Mucosa of stomach (tissue), 1 donor: ENCODE data around the gene BAIAP2L2.
"Not testable (repeated sequence)": the region's sequence is repeated elsewhere in the genome, so short reads cannot be mapped to it uniquely, and the experiment has no call there.

ENCODE experiments used
- H3K27me3 ChIP-seq: one replicate; pipeline ENCODE4 v1.7.0; 2013; ENCODE audit warnings: mild to moderate bottlenecking, low read length; ENCODE audit not compliant: control insufficient read depth, insufficient read depth
- H3K36me3 ChIP-seq: one replicate; pipeline ENCODE4 v1.7.0; 2013; ENCODE audit warnings: low read length; ENCODE audit not compliant: control insufficient read depth, insufficient read depth
- H3K4me1 ChIP-seq: one replicate; pipeline ENCODE4 v1.7.0; 2013; ENCODE audit warnings: mild to moderate bottlenecking, low read length; ENCODE audit not compliant: control insufficient read depth, insufficient read depth
- H3K4me3 ChIP-seq: one replicate; pipeline ENCODE4 v1.7.0; 2013; ENCODE audit warnings: low read length
- H3K9ac ChIP-seq: one replicate; pipeline ENCODE4 v1.7.0; 2013; ENCODE audit warnings: mild to moderate bottlenecking, low read length, moderate library complexity
- H3K9me3 ChIP-seq: one replicate; pipeline ENCODE4 v1.7.0; 2013; ENCODE audit warnings: mild to moderate bottlenecking, low read length, moderate library complexity; ENCODE audit not compliant: control insufficient read depth
- donor health status: Pancreatic carcinoma.

Gene BAIAP2L2

DNA sequence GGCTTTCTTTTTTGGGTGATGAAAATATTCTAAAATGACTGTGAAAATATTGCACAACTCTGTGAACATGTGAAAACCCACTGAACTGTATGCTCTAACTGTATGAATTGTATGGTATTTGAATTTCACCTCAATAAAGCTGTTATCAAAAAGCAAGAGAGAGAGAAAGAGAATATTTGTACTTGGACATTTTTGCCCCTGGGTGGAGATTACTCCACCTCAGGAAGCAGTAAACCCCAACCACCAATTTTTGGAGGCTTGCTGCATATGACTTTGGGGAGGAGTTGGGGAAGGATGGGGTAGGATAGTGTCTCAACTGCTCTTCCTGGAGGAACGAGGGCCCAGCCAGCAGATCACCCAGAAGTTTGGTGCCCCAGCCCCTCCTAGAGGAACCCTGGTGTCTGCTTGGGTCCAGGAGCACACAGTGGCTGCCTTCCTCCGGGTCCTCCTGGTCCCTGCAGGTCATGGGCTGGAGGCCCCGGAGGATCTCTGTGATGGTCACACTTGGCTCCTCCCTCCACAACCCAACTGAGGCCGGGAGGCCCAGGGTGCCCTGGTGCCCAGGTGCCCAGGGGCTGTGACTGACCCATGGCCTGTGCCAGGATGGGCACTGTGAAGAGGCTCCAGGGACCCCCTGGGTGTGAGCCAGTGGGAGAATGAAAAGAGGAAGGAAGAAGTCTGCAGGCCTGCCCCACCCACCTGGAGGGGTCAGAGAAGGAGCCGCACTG lies 68.6 kb downstream of the BAIAP2L2 start:
- no peak overlapping the region for H3K9ac ChIP-seq
- H3K4me3 ChIP-seq = no peak overlapping the region
- H3K27me3 ChIP-seq = no peaks in the 10 kb centered on the region
- H3K4me1 ChIP-seq = no peaks in the 10 kb centered on the region
- H3K9me3 ChIP-seq = no peaks in the 10 kb centered on the region
- no peaks in the 10 kb centered on the region for H3K36me3 ChIP-seq

DNA sequence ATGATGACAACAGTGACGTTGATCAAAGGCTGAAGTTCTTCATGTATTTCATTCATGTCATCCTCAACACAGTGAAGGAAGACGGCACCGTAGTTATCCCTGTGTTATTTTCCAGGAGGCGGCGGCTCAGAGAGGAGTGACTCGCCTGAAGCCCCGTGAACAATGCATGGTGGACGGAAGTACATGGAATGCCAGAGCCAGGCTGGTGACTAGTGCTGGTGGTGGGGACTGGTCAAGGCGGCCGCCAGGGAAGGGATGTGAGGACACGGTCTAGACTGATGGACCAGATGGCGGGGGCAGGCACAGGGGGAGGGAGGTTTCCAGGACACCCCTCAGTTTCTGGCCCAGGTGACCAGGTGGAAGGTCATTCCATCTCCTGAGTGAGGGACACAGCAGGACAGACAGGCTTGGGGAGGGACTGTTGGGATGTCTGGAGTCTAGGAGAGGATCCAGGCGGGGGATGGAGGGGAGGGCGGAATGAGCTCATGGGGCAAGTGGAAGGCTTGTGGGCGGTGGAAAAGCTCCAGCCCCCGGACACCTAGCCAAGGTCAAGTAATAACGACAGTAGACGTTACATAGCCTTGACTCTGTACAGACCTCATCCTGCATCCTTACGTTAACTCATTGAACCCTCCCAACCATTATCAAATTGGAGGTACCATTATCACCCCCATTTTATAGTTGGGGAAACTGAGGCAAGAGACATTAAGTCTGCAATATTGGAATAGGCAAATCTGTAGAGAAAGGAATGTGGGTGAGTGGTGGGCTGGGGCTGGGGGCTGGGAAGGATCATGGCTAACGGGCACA lies 69.3 kb downstream of the BAIAP2L2 start:
- Histone ChIP-seq H3K27me3 (no peaks in the 10 kb centered on the region), H3K4me1 (no peaks in the 10 kb centered on the region), H3K9ac (no peak overlapping the region), H3K4me3 (no peak overlapping the region), H3K9me3 (no peaks in the 10 kb centered on the region), H3K36me3 (no peaks in the 10 kb centered on the region)

DNA sequence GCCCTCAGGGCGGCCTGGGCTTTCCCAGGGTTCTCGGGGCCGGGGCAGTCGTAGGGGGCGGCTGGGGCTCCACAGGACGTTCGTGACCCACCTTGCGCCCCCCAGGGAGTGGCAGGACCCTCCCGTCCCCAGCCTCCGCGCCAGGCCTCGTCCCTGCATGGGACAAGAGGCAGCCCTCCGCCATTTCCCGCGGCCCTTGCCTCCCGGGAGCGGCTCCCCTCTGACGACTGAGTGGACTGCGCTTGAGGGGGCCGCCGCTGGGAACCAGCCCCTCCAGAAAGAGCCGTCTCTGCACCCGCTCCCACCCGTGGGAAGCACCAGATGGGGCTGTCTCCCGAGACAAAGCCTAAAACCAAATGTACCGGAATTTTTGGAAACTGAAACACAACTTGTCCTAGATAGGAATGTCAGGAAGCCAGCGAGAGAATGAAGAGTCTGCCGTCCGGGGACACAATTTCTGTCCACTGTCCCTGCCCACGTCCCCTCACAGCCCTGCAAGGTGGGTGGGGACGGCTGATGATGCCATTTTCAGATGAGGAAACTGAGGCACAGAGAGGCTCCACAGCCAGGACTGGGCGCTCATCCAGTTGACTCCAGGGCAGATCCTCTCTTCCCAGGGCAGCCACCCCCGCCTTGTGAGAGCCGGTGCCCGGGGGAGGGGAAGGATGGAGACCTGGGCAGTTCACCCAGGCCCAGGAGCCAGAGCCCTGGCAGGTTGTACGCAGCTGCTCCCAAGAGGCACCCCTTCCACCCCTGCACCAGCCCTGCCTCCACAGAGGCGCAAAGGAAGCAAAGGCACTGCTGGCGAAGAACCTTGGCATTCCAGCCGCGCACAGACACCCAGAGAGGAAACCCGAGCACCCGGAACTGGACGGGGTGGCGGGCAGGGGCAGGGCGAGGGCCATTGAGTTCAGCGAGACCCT lies 71.3 kb downstream of the BAIAP2L2 start:
- Histone ChIP-seq H3K4me3 (no peak overlapping the region), H3K9ac (no peak overlapping the region)

DNA sequence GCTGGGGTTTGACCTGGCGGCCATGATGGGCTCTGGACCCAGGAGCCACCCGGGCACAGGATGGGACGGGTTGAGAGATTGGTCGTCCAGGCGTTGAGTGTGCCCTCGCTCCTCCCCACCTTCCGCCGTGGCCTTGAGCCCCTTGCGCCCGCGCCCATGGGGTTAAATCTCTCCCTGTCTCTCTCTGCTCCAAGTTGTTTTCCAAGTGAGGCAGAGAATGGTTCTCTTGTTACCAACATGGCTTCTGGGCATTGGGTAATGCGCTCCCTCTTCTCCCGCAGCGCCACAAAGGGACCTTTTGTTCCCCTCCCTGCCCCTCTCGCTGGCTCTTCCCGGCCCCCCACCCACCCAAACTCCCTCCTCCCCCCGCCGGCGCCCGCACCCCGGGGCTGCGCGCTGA lies 72.1 kb downstream of the BAIAP2L2 start:
- Histone ChIP-seq H3K9me3 (no peaks in the 10 kb centered on the region), H3K27me3 (no peaks in the 10 kb centered on the region), H3K4me1 (peaks cover 18% of the 10 kb centered on the region), H3K36me3 (no peaks in the 10 kb centered on the region), H3K4me3 (no peak overlapping the region), H3K9ac (no peak overlapping the region)

More for the DNA sequence above, 71.3 kb downstream of the BAIAP2L2 start:
- Histone ChIP-seq H3K9me3 (no peaks in the 10 kb centered on the region), H3K4me1 (peaks cover 11% of the 10 kb centered on the region), H3K27me3 (no peaks in the 10 kb centered on the region), H3K36me3 (no peaks in the 10 kb centered on the region)

DNA sequence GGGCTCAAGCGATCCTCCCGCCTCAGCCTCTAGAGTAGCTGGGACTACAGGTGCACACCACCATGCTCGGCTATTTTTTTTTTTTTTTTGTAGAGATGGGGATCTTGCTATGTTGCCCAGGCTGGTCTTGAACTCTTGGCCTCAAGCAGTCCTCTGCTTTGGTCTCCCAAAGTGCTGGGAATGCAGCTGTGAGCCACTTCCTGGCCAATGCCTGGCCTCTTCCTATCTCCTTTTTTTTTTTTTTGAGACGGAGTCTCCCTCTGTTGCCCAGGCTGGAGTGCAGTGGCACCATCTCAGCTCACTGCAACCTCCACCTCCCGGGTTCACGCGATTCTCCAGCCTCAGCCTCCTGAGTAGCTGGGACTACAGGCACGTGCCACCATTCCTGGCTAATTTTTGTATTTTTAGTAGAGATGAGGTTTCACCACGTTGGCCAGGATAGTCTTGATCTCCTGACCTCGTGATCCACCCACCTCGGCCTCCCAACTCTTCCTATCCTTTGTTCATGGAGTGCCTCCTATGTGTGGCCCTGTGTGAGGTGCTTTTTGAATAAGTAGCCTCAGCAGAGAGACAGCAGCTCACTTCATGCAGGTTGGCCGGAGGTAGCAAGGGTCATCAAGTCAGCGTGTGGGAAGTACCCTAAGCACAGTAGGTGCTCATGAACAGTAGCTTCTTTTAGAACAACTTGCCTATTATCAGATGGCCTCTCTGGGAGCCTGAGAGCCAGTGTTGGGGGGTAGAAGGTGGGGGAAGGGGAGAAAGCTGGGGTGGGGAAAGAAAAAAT lies 72.9 kb downstream of the BAIAP2L2 start:
- H3K27me3 ChIP-seq, H3K36me3 ChIP-seq, H3K9ac ChIP-seq, H3K9me3 ChIP-seq, H3K4me3 ChIP-seq: not testable (repeated sequence)
- peaks cover 22% of the 10 kb centered on the region for H3K4me1 ChIP-seq

DNA sequence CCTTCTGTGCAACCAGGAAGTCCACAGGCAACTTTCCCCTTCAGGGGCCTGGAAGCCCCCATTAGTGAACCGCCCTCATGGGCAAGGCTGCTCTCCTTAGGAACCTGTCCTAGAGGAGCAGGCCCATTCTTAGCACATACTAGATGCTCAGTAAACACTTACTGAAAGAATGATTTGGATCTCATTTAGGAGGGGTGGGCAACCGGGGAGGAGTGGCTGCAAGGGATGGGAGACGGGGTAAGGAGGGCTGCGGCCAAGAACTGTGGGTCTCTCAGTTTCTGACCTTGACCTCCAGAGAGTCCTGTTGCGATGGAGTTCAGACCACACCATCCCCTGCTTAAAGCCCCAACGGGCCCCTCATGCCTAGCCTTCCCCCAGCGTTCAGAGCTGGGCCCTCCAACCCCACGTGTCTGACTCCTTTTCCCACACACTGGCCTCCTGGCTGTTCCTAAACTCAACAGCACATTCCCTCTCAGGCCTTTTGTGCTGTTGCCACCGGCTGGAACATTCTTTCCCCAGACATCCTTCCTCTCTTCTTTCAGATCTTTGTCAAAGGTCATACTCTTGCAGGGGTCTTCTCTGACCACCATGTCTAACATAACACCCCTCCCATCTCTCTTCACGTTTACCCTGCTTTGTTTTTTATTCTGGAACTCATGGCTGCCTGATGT lies 74.0 kb downstream of the BAIAP2L2 start:
- peaks cover 22% of the 10 kb centered on the region for H3K4me1 ChIP-seq
- no peaks in the 10 kb centered on the region for H3K27me3 ChIP-seq
- H3K9ac ChIP-seq = no peak overlapping the region
- H3K9me3 ChIP-seq = no peaks in the 10 kb centered on the region
- no peaks in the 10 kb centered on the region for H3K36me3 ChIP-seq
- H3K4me3 ChIP-seq = no peak overlapping the region

DNA sequence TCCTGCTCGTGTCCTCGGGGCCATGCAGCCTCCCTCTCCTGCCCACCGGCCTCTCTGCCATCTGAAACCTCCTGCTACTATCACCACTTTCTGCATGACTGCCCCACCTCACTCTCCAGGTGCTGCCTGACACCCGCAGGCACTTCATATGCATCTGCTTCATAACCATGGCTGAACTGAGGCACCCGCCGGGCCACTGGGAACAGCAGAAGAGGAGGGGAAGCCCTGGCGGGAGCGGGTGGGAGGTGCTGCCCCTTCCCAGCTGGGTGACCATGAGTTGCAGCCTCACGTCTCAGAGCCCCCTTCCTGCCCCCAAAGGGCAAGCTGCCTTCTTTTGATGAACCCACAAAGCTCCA lies 75.0 kb downstream of the BAIAP2L2 start:
- Histone ChIP-seq H3K4me3 (no peak overlapping the region), H3K9me3 (no peaks in the 10 kb centered on the region), H3K27me3 (no peaks in the 10 kb centered on the region), H3K36me3 (no peaks in the 10 kb centered on the region), H3K4me1 (peaks cover 25% of the 10 kb centered on the region), H3K9ac (no peak overlapping the region)
